DND-41 (cell line): Measurements from ENCODE around the gene MAPRE3.

Source experiments
- CTCF ChIP-seq: IDR thresholded peaks from 2 replicates; pipeline ENCODE4 v1.5.1; 2012; ENCODE audit warnings: borderline replicate concordance, low read length, moderate library complexity, mild to moderate bottlenecking; ENCODE audit not compliant: poor library complexity, severe bottlenecking; ENCODE audit errors: extremely low read depth
- EZH2 ChIP-seq: IDR thresholded peaks from 3 replicates; pipeline ENCODE4 v1.6.1; 2012; ENCODE audit warnings: borderline replicate concordance, low read depth, mild to moderate bottlenecking, moderate library complexity, low read length, inconsistent platforms; ENCODE audit not compliant: severe bottlenecking

DNA sequence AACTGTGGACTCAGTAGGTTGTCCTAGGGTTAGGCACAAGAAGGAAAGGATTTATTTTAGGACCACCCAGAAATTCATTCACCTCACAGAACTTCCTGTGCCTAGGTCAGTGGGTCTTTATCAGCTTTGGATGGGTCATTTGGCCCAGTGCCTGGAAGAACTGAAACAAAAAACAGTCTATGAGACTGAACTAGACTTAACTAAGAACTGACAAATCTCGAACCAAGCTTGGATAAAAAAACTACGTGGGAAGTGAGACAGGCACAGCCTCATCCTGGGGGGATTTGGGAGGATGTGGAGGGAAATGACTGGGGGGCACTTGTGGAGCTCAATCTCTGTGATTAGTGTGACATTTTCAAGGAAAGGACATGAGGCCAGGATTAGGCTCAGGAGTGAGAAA lies 103.3 kb downstream of the MAPRE3 start:
- TF ChIP-seq CTCF = no peak
- TF ChIP-seq EZH2 = no peak
